ENCODE results near the gene PRRC1. TPM values are rescaled to one million over a fixed set of nuclear protein-coding genes. Genes with fewer than 3 reads are reported as not detected.

Gene PRRC1
- total RNA-seq, result 45.6 and 52.5 TPM in 2 replicates
- polyA plus RNA-seq (2012), result 57.4 TPM

- peak; percentile 79 for DNase-seq (ENCODE audit: low read depth)
These were observed at the start of gene PRRC1 for GRCh38 chr5:127517480-127518318. Gene PRRC1, plus strand, starts transcription at chr5:127517640. Its CDS starts 5,840 bp downstream, at chr5:127523480.

DNA sequence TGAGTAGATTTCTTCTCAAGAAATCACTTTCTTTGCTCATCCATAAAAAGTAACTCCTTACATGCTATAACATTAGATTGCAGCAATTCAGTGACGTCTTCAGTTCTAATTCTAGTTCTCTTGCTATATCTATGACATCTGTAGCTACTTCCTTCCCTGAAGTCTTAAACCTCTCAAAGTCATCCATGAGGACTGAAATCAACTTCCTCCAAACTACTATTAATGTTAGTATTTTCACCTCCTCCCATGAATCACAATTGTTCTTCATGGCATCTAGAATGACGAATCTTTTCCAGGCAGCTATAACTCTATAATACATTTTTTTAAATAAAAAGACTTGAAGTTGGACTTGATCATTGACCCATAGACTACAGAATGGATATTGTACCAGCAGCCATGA, 46.2 kb upstream of the PRRC1 start:
- no peak for DNase-seq (ENCODE audit: low read depth)

DNA sequence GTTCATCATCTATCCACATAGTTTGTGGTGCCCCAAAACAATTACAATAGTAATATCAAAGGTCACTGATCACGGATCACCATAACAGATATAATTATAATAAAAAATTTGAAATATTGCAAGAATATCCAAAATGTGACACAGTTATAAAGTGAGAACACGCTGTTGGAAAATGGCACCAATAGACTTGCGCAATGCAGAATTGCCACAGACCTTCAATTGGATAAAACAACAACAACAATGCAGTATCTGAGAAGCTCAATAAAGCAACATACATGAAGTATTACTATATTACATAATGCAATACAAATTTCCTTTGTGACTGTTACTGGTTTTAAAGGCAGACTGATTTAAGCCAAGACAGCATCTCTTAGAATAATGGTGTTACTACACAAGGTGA, 44.7 kb upstream of the PRRC1 start:
- no peak for DNase-seq (ENCODE audit: low read depth)

- no peak for DNase-seq (ENCODE audit: low read depth)
These were observed 31.0 kb upstream of the PRRC1 start for GRCh38 chr5:127486471-127486870.

DNA sequence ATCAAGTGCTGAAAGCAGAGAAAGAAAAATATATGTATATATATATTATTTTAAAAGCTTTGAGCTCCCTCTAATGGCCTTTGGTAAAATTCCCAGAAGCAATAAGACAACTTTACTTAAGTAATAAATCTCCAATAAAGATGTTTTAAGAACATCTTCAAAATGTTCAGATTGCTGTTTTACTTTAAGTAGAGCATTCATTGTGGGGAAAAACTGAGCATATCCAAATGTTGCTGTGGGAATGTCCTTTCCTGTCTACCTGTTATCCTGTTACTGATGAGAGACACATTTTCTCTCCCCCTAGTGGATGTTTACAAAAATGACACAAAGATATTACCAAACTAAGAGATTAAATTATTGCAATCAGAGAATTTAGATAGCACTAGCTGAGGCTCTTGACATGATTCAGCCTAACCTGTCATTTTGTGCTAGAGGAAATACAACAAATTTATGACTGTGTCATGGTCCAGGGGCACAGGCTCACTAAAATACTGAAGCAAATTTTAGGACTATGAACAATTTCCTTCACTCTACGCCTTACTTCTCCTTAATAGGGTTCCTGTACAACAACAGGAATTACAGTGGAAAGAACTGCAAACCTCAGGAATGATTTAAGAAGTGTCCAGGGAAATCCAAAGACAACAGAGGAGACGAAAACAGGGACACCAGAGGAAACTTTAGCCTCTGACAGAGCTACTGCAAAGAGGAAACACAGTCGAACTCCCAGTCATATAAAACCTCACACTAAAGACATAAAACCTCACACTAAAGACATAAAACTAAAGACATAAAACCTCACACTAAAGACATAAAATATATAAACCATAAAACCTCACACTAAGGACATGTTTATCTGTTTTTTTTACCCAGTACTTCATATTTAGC, 24.3 kb upstream of the PRRC1 start:
- peak; percentile 70 for DNase-seq (ENCODE audit: low read depth)

GRCh38 chr5:127498548-127498947, 18.9 kb upstream of the PRRC1 start:
- no peak for DNase-seq (ENCODE audit: low read depth)

DNA sequence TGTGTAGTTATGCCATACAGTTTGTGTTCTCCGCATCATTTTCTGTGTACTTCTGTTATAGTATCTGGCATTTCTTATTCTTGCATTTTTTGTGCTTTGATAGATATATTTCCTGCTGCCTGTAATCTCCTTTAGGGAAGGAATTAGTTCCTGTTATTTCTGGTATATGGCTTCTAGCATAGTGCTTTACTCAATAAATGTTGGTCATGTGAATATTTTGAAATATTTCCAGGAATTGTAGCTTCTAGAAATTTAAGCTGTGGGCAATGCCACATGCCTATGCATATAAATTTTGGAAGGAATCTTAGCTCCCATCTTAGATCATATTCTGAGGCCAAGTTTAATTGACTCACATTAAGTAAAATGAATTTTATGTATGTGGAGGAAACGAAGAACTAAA, 11.5 kb upstream of the PRRC1 start:
- no peak for DNase-seq (ENCODE audit: low read depth)

DNA sequence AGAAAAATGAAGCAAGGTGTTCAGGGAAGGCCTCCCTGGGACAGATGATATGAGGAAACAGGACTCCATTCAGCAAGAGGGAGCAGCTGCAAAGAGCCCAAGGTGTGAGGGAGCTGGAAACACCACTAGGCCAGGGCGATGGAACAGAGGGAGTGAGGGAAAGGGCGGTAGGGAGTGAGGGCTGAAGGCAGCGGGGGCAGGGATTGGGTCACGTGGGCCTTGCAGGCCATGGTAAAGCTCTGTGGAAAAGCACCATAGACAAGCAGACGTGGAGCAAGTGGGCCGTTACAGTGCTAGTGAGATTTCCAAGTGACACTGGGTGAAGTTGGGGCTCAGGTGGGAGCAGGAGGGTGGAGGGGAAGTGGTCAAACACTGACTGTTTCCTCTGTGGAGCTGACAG, 10.8 kb upstream of the PRRC1 start:
- no peak for DNase-seq (ENCODE audit: low read depth)

DNA sequence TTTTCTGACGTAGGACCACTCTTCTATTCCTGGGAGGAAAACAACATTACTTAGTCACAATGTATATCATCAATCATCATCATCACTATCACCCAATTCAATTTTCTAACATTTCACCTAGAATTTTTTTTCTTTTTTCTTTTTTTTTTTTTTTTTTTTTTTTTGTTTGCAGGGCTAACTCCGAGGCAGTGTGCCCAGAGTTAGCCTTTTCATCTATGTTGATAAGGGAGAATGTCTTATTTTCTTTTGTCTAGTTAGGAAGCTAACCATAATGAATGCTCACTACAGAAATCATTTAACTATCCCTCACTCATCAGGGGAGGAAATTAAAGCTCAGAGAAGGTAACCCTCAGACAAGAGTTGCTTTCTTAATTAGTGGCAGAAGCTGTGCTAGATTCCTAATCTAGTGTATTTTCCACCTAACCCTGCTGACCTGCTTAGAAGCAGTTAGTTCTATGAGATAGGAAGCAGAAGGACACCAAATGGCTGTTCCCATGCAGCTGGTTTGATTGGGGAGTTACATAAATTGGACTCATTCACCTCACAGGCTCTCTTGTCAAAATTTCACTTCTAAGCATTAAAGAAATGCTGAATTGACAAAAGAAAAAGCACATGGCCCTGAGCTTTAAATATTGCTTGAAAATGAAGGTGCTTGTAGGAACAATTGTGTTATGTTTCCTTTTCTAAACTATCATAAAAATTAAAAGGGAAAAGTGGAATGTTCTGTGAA, 8.6 kb upstream of the PRRC1 start:
- no peak for DNase-seq (ENCODE audit: low read depth)

DNA sequence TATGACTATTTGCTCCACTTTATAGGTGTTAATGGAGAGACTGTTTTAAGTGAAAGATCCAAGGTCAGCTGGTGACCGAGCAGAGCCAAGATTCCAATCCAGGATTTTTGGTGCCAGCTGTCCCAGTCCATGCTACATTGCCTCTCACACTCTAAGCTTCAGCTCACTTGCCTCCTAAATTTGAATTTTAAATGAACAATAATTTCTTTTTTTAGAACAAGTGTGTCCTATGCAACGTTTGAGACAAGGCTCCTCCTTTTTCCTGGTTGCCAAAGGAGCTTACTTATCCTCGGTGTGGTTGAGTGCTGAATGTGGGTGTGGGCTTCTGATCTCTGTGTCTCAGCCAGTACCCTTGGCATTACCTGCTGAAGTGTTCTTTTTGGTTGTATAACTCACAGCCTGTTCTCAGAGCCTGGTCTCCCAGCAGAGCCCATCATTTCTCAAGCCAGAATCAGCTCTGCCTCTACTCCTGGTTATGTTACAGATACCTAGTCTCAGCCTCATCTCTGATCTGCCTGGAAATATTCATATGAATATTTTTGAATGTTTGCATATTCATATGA, 4.0 kb upstream of the PRRC1 start:
- DNase-seq (ENCODE audit: low read depth), result peak; percentile 16

- DNase-seq (ENCODE audit: low read depth), result no peak
These were observed 2.6 kb upstream of the PRRC1 start for GRCh38 chr5:127514816-127515215.

GRCh38 chr5:127515693-127516440, 1.6 kb upstream of the PRRC1 start:
- no peak for DNase-seq (ENCODE audit: low read depth)

DNA sequence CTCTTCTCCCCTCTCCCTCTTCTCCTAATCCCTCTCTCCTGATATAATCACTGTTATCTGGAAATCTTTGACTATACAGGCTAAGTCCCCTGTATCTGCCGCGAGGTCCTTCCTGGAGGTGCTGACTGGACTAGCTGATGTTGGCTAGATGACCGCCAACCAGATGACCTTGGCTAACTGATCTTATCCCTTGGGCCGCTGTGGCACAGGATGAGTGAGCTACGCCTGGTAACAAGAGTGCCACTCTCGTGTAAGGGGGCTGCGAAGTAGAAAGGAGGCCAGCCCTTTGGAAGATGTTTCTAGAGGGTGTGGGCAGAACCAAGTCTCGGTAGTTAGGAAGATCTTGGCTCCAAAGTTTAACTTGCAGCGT, 345 bp upstream of the PRRC1 start:
- DNase-seq (ENCODE audit: low read depth), result no peak

- peak; percentile 53 for DNase-seq (ENCODE audit: low read depth)
These were observed 830 bp downstream of the PRRC1 start for GRCh38 chr5:127518319-127518621.

DNA sequence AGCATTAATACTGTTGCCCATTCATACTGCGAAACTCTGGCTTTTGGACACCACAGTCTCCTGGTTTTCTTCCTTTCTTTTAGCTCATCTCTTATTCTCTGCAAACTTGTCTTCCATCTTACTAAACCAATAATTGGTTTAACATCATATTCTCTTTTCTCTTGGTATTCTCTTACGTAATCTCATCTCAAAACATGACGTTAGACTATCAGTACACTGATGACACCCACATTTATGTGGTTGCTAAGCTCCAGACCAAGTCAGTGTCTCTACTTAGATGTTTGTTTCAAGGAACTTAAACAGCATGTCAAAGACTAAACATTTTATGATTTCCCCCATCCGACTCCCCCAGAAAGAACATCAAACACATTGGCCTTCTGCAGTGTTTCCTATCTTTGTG, 2.1 kb downstream of the PRRC1 start:
- DNase-seq (ENCODE audit: low read depth), result no peak

GRCh38 chr5:127521138-127521770, 3.8 kb downstream of the PRRC1 start:
- DNase-seq (ENCODE audit: low read depth), result peak; percentile 20

DNA sequence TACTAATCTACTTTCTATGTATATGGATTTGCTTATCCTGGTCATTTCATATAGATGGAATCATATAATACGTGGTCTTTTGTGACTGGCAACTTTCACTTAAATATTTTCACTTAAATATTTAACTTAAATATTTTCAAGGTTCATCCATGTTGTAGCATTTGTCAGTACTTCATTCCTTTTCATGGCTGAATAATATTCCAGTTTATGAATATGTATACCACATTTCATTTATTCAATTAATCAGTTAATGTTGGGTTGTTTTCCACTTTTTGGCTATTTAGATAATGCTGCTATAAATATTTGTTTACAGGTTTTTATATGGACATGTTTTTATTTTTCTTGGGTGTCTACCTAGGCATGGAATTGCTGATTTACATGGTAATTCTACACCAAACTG, 7.7 kb downstream of the PRRC1 start:
- DNase-seq (ENCODE audit: low read depth), result no peak

GRCh38 chr5:127529904-127530682, 12.7 kb downstream of the PRRC1 start:
- DNase-seq (ENCODE audit: low read depth), result no peak

GRCh38 chr5:127536687-127537086, 19.2 kb downstream of the PRRC1 start:
- DNase-seq (ENCODE audit: low read depth), result no peak

Measured in myocyte (in vitro differentiated cells).